Raji (cell line): ENCODE results near the gene LZTR1.

Experiments
- POLR2A ChIP-seq: IDR thresholded peaks from 2 replicates; pipeline ENCODE4 v1.6.1; 2011; ENCODE audit warnings: low read depth, low read length, control low read depth; ENCODE audit not compliant: insufficient read depth

Gene LZTR1

GRCh38 chr22:20995329-20996030, 13.4 kb downstream of the LZTR1 start:
- 0 out of 2 replicates have a peak, but pooled peaks have one; percentile 5 for TF ChIP-seq POLR2A

DNA sequence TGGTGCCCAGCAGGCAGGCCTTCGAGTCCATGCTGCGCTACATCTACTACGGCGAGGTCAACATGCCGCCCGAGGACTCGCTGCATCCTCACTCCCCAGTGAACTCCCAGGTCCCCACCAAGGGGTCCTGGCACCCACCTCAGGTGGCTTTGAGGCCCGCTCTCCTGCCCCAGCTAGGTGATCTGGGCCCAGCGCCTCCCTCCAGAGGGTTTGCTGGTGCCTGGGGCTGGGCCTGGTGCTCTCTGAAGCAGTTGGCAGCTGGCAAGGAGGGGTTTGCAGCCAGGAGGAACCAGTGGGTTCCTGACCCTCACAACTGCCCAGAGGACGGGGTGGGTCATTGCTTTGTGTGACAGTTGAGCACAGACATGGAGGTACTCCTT, 13.9 kb downstream of the LZTR1 start:
- TF ChIP-seq POLR2A: no peak

DNA sequence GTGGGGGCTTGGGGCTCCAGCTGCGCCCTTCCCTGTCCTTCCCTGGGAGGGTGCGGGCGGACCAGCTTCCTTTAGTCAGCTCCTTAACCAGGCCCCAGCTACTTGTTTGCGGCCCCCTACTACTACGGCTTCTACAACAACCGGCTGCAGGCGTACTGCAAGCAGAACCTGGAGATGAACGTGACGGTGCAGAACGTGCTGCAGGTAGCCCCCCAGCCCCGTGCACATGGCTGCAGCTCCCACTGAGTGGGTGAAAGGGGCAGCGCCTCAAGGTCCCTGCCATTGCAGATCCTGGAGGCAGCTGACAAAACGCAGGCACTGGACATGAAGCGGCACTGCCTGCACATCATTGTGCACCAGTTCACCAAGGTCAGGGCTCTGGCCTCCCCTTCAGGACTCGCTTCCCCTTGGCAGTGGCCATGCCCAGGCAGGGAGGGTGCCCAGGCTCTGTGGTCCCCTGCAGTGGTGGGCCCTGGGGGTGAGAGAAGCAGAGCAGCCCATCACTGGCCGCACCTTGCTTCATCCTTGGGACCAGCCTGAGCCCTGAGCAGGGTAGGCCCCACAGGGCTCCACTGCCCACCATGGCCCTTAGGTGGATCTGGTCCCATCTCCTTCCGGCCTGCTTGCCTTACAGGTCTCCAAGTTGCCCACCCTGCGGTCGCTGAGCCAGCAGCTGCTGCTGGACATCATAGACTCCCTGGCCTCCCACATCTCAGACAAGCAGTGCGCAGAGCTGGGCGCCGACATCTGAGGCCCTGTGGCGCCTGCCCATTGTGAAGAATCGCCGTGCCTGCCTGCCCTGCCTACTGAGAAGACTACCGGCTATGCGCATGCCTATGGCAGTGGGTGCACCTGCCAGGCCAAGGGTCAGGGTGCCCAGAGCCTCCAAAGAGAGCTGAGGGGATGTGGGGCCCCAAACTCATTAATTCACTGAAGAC, 14.8 kb downstream of the LZTR1 start:
- TF ChIP-seq POLR2A: no peak; the same call in 1 of the 2 replicates

DNA sequence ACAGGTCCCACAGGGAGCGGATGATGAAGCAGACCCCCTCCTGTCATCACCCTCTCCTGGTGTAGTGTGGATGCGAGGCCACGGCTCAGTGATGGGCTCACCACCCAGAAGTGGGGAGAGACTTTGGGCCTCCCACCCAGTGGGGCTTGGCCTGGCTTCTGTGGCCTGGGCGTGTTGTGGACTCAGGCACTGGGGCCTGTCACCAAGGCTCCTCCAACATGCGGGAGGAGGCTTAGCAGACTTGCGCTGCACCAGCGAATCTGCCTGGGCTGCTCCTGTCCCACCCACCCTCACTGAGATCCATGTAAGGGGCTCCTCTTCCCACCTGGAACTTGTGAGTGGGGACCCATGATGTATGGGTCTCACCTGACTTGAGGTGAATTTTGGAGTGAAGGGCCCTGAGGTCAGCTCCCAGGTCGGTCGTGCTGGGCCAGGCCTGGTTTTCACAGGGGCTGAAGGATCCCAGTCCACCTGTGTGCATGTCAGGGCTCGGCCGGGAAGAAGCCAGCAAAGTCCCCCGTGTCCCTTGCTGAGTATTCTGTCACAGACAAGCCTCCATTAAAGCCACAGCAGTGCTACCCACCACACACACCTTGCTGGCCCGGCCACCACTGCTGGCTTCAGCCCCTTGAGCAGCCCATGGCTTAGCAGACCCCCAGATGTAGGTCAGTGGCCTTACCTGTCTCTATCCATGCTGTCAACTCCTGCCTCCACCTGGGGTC, 15.6 kb downstream of the LZTR1 start:
- peak; percentile 24; the same call in 1 of the 2 replicates for TF ChIP-seq POLR2A

- peak; percentile 60 for TF ChIP-seq POLR2A
Measured at GRCh38 chr22:20998411-20999336, 16.6 kb downstream of the LZTR1 start.

DNA sequence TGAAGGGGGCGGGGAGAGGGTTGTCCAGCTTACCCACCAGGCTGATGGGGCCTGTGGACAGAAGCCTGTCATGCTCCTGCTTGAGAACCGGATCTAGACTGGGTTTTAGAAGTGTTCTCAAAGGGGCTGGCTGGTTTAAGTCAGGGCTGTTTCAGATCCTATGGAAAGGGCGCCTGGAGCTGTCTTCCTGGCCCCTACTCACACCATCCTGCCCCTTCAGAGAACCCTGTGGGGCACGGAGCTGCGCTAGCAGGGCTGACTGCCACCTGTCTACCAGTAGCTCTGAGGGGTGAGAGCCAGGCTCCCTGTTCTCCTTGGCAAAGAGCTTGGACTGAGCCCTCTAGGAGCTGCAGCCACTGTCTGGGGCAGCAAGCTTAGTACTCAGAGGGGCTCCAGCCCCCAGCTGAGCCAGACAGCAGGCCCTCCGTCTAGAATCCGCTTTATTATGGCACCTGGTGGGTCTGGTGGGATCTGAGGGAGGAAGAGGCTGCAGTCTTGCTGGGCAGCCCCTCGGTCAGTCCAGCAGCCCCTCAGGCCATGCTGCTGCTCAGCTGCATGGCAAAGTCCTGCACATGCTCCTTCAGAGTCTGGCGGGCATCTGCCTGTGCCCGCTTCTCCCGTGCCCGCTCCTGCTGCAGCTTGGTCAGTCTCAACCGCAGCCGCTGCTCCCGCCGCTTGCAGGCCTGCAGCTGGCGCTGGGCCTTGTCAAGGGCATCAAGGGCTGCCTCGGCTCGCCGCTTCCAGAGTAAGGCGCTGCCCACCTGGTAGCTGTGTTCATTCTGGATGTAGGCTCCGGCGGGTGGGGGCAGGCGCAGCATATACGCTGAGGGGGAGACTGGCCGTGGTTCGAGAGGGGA, 17.5 kb downstream of the LZTR1 start:
- peak; percentile 11; the same call in 1 of the 2 replicates for TF ChIP-seq POLR2A

DNA sequence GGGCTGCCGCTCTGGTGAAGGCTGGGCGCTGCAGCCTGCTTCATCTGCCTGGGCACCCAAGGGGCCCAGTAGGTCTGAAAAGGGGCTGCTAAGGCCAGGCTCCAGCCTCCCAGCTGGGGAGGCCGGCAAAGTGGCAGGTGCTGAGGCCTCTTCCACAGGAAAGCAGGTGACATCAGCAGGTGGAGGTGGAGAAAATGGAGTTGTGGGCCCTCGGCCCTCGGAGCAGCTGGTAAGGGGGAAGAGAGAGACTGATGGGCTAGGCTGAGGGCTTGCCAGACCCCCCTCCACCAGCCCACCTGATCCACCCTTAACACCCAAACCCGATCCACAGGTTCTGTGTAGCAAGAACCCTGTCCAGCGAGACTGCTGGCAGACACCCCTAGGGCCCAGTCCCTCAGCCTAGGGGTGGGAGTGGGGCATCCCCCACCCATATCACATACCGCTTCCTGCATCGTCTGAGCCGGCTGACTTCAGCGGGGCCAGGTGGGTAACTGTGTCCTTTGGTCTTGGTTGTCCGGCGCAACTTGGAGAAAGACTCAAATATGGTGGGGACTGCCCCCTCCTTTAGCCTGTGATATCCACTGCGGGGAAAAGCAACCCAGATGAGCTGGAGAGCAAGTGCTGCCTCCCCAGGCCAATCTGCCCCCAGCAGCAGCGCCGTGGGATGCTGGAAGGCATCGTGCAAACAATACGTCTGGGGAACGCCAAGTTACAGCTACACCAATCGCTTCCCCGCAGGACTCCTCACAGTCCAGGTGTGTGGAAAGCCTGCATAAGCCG, 18.3 kb downstream of the LZTR1 start:
- peak; percentile 29; the same call in 1 of the 2 replicates for TF ChIP-seq POLR2A

- TF ChIP-seq POLR2A: no peak
Measured at GRCh38 chr22:21000987-21001600, 19.0 kb downstream of the LZTR1 start.

DNA sequence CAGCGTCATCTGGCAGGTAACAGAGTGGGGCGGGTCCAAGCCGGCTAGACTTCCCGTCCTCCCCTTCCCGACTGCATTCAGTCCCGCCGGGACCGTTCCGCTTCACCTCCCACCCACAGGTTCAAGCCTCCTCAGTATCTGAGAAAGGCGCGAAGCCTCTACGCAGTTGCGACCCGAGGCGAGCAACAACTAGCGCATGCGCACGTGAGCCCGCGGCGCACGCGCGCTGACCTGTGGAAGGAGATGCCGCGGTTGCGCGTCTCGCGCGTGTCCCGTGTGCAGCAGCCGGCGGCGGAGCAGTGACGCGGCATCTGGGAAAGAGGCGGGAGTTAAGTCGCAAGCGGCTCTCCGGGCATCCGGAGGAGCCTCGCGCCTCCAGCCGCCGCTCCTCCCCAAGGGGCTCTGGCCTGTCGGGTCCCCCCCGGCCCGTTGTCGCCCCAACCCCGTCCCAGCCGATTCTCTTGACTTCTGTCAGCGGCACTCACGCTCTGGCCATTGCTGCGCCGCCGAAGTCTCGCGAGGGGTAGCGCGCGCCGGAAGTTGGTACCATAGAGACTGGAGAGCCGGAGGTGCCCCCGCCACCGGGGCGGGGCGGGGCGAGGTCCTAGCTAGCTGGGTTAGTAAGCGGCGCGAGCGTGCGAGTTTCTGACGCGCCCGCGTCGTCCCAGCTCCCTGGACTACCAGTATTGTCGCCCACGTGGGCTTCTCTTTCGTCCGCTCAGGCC, 19.7 kb downstream of the LZTR1 start, which contains the start of gene THAP7:
TSS of gene THAP7 (minus strand) at position 518 of the 725 bp plus-strand sequence. CDS start at position 311, 207 bp downstream.
- peak; percentile 87 for TF ChIP-seq POLR2A

DNA sequence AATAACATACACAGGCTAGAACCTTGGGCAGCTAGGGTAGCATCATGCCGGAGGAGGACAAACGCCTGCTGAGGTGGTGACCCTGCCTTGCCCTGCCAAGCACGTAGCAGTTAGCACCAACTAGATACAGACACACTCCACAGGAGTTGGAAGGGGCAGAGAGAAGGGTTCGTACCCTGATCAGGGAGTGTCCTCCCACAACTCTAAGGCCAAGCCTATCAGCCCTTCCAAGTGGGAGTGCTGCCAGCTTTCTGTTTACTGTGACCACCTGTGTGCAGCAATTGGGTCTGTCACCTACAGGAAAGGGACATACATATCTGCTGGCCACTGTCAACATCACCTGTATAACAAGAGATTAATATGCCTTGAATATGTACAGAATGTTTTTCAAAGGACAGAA, 21.7 kb downstream of the LZTR1 start:
- TF ChIP-seq POLR2A: peak; percentile 36

GRCh38 chr22:21009638-21010425, 27.7 kb downstream of the LZTR1 start:
- no peak for TF ChIP-seq POLR2A
